Upper lobe of left lung (tissue), 4 donors: ENCODE data around the gene GNG3.

Experiments used
- CTCF ChIP-seq, 6 experiments: fragments of 450-650 bp in 4 of 6; fragments of 200-600 bp in 2 of 6; sonication (generic) in 2 of 6; IDR thresholded peaks; one replicate each; pipeline ENCODE4 v1.5.1; 2016 to 2019; ENCODE audit warnings: antibody characterized with exemption in 6 of 6
- EP300 ChIP-seq, 4 donors: sonication (generic); formaldehyde crosslinking; IDR thresholded peaks; one replicate each; pipeline ENCODE4 v1.5.1; 2017; ENCODE audit warnings: antibody characterized with exemption in 4 of 4, control low read depth in 2 of 4
- POLR2A ChIP-seq, 4 donors: fragments of 450-650 bp; IDR thresholded peaks; one replicate each; pipeline ENCODE4 v1.5.1; 2016 to 2017; ENCODE audit warnings: antibody characterized with exemption in 4 of 4, mild to moderate bottlenecking in 2 of 4
- POLR2AphosphoS5 ChIP-seq, 2 donors: sonication (generic); formaldehyde crosslinking; IDR thresholded peaks; one replicate each; pipeline ENCODE4 v1.5.1; 2017; ENCODE audit warnings: antibody characterized with exemption in 2 of 2

- TF ChIP-seq POLR2A (IDR thresholded peaks at IDR 0.05) (no peak), POLR2AphosphoS5 (IDR thresholded peaks at IDR 0.05) (no peak), CTCF (IDR thresholded peaks at IDR 0.05) (no peak), EP300 (IDR thresholded peaks at IDR 0.05) (no peak)
Measured at GRCh38 chr11:62757846-62758788, 50.6 kb downstream of the GNG3 start.
